GM18520 (cell line): Measurements from ENCODE around the gene TECPR1.

ENCODE experiments used
- ATAC-seq: cut with Tn5 transposase; IDR thresholded peaks from one replicate; pipeline ENCODE4 v1.9.1; 2021; ENCODE audit not compliant: unreplicated experiment

TECPR1 gene

DNA sequence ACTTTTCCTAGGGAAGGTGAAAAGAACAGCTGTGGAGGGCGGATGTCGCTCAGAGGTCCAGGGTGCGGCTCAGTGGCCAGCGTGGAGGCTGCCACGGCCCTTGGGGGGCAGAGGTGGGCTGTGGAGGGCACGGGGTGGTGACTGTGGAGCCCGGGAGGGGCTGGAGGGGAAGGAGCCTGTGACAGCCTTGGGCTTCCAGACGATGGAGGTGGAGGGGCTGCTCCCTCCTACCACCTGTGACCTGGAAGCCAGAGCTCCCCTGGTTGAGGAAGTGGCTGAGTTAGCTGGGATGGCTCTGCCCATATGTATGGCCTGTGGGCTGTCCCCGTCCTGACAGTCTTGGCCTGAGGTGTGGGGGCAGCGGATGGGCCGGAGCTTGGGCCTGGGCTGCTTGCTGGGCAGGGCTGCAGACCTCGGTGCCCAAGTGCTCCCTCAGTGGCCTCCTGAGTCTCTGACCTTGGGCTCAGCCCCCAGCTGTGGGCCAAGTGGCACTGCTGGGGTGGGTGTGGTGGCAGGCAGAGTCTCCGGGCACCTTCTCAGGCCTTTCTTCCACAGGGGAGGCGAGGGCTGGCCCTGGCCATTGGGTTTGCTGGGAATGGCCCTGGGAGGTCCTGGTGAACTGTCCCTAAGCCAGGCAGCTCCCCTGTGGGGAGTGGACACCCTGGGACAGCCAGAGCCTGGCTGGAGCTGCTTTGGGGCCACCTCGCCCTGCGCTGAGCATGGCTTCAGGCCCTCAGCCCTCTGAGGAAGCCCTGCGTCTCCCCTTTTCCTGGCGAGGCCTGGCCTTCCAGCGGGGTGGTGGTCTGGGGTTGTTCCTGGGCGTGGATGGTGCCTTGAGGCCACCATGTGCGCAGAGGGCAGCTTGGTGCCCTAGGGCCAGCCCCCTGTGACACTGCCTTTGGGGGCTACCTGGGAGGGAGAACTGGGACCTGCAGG is 33.4 kb upstream of the TECPR1 start:
- ATAC-seq = no peak

DNA sequence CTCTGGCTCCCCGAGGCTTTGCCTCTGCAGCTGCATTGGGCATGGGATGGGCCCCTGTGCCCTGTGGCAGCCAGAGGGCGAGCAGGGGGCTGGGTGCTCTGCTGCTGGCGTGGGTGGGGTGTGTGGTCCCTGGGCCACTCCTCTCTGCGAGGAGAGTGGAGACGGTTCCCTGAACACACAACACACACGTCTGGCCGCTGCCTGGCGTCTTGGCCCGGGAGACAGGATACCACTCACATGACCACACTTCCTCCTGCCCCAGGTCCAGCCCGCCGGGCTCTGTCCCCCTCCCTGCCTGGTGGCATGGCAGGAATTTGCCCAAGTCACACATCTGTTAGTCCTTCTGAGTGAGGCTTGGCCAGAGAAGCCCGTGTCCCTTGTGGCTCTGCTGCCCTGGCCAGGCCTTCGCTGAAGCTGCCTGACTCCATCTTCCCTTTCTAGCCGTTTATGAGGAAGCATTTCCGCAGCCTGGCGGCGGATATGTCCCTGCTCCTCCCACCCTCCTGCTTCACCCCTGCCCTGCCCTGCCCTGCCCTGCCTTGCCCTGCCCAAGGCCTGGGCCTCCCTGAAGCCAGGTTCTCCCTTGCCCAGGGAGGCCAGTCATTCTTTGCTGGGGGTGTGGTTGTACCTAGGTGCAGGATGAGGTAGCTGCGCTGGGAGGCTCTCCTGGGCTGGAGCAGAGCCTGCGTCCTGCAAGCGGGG is 32.5 kb upstream of the TECPR1 start:
- ATAC-seq = no peak

DNA sequence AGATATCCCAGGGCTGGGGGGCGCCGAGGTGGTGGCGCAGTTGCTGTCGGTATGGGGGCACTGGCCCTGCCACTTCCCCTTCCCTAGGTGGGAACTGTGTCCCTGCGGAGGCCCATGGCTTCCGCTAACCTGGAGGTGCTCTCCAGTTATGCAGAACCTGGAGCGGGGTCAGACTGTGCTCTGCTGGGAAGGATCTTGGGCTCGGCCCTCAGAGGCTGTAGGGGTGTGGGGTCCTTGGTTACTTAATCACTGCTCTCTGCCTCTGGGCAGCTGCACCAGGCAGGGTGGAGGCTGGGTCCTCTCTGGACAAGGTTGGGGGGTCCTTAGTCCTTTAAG is 31.8 kb upstream of the TECPR1 start:
- ATAC-seq = no peak

DNA sequence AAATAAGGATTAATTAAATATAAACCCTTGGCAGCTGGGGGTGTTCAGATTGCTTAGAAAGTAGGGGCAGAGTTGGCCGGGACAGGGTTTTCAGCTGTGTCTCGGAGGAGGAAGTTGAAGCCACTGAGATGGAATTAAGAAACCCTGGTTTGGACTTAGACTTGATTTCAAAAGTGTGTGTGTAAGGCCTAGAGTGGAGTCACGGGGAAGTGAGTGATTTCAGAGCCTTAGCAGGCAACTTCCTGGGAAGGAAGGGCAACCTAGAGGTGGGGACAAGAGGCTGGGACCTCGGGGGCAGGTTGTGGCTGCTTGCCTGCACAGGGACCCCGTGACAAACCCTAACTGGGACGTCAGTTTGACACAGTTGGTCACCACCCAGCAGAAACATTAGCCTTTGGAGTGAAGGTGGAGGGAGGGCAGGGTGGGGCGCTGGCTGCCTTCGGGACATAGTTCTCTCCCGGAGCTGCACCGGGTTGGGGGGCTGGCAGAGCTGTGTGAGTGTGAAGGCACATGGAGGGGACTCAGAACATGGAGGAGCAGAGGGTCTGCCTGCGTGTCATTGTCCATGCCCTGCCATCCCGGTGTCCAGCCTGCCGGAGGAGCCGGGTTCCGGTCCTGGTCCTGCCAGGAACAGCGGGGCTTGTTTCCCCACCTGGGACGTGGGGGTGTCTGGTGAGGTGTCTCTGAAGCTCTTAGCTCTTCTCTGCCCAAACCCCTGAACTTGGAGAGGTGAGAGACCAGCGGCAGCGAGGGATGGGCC is 31.3 kb upstream of the TECPR1 start:
- no peak for ATAC-seq

DNA sequence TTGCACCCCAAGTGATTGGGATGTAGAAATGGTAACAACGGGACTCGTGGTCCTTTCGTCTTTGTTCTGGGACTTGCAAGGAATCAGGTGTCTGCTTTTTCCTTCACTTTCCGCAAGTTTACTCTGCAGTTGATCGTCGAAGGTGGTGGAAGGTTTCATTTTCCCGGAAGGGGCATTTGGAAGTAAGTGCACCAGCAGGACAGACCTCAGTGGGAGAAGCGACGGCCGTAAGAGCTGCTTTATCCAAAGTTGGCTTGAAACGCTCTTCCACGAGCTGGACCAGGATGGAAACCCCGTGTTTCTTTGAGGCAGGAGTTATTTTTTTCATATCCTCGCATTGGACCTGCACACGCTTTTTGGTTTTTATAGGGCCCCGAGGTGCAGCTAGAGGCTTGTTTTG is 30.7 kb upstream of the TECPR1 start:
- ATAC-seq = no peak

DNA sequence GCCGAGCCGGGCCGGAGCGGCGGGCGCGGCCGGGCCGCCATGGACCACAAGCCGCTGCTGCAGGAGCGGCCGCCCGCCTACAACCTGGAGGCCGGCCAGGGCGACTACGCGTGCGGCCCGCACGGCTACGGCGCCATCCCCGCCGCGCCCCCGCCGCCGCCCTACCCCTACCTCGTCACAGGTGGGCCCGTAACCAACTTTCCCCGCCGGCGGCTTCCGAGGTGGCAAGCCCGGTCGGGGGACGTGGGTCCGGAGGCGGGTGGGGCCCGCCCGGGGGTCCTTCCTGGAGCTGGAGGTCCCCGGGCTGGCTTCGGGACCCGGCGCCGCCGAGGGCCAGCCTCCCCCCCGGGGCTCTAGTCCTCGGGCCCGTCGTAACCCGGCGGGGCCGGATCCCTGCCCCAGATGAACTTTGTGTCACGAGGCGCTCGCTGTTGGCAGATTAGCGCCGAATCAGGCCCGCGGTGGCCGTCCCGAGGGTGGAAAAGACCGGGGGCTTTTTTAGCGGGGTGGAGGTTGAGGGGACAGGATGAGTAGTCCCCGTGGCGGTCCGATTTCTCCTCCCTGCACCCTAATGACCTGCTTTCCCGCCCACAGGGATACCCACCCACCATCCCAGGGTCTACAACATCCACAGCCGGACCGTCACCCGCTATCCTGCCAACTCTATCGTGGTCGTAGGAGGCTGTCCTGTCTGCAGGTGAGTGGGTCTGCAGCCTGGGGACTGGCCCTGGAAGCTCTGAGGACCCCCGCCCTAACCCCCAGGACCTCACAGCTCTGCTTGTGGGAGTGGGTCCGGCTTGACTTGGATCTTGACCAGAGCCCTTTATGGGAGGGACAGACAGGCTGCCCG is 29.9 kb upstream of the TECPR1 start:
- ATAC-seq = peak; percentile 30

DNA sequence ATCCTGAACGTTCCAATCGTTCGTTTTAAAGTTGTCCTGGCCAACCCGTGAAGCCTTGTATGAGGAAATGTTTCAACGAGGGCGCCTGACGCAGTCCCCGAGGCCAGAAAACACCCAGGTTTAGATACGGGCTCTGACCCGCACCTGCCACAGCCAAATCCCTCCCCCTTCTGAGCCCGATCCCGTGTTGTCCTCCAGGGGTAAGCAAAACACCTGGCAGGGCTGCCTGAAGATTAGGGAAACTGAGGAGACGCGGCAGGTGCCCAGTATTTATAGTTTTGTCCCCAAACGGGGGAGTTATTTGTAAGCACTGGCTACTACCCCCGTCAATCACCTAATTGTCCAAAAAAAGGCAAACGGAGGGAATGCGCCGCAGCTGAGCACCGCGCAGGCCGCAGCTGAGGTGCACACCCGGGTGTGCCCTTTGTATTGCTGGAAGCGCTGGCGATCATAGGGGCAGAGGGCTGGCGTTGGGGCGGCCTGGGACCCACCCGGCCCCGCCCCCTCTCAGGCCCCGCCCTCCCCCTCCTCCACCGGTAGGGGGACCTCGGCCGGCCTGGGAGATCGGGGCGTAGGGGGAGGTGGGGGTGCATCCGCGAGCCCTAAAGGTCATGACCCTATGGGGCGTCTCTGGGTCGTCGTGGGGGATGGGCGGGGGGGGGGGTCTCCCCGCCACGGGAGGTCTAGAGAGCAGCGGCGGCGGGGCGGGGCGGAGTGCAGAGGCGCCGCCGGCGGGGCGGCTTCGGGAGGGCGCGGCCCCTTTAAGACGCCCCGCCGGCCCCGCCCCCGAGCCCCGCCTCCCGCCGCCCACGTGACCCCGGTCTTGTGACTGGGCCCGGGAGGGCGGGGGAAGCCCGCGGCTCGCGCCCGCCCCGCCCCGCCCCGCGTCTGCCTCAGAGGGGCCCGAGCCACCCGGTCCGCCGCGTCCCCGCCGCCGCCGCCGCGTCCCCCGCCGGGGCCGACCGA is 29.0 kb upstream of the TECPR1 start, which contains the start of gene BRI3:
TSS of gene BRI3 (plus strand) at position 896 of the 966 bp plus-strand sequence. CDS start 110 bp downstream, outside the sequence.
- peak; percentile 61 for ATAC-seq

DNA sequence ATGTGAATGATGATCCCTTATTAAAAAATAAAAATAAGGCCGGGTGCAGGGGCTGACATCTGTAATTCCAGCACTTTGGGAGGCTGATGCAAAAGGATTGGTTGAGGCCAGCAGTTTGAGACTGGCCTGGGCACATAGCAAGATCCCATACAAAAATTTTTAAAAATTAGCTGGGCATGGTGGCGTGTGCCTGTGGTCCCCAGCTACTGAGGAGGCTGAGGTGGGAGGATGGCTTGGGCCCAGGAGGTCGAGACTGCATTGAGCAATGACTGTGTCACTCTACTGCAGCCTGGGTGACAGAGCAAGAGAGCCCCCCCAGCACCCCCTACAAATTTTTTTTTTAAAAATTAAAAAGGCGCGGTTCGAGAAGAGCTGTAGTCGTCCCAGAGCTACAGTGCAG is 28.3 kb upstream of the TECPR1 start:
- no peak for ATAC-seq

DNA sequence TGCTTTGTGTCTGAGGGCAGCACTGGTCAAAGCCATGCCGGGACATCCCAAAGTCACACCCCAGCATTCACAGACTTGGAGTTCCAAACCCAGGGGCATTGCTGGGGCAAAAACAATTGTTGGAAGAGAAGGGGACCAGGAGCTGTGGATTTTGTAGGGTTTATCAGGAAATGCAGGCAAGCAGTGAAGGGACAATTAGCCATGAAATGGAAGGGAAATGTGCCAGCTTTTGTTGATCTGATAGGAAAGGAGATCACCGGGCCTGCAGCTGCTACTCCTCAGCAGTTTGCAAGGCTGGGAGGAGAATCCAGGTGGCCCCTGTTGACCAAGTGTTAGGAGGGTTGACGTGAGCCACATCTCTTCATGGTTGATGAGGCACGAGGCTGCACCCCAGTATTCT is 26.9 kb upstream of the TECPR1 start:
- no peak for ATAC-seq

DNA sequence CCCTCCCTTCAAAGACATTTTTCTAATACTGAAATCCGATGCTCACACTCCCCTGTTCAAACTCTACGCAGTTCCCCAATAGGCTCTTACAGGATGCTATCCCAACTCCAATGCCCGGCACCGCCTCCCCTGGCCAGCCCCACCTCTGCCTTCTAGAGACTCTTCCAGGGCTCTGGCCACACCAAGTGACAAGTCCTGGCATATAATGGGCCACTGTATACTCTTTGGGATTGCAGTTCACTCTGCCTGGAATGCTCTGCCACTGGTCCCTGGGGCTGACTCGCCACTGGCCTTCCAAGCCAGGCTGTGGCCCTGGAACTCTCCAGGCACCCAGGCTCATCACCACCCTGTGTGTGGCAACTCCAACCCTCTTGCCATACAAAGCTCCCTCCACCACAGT is 26.4 kb upstream of the TECPR1 start:
- no peak for ATAC-seq

DNA sequence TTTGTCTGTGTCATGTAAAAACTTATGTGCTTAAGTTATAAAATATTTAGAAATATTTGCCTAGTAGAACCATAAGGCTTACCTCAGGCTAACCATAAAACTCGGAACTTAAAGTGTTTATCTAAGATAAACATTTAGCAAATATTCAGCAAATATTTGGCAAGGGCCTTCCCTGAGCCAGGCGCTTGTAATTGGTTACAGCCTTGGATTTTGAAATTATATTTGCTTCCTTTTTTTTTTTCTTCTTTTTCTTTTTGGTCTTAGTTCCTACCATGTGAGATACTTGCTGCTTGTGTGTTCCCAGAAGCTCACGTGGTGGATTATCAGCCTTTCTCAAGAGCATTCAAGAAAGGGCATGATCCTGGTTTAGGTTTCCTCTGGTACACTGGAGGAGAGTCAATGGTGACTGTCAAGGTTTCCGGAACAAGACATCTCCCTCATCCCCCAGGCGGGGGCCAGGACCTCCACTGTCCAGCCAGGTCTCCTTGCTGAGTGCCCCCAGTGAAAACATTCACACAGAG is 24.3 kb upstream of the TECPR1 start:
- no peak for ATAC-seq

DNA sequence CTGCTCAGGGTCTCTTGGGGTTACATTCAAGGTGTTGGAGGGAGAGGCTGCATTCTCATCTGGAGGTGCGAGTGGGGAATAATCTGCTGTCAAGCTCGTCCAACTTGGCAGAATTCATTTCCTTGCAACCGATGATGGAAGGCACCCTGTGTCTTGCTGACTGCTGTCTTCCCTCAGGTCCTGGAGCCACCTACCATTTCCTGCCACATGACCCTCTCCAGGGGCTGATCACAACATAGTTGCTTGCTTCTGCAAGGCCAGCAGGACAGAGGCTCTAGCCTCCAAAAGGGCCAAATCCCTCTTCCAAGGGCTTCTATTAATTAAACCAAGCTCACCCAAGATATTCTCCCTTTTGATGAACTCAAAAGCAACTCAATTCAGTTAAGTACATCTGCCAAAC is 15.3 kb upstream of the TECPR1 start:
- no peak for ATAC-seq

DNA sequence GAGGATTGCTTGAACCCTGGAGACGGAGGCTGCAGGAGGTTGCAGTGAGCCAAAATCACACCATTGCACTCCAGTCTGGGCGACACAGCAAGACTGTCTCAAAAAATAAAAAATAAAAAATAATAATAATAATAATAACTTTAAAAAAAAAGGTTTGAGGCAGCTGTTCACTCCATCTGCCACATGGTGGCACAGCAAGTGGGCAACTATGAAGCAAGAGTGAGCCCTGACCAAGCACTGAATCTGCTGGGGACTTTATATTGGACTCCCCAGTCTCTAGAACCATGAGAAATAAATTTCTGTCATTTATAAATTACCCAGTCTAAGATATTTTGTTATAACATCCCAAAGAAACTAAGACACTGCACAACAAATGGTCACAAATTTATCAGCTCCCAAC is 14.8 kb upstream of the TECPR1 start:
- ATAC-seq = no peak

DNA sequence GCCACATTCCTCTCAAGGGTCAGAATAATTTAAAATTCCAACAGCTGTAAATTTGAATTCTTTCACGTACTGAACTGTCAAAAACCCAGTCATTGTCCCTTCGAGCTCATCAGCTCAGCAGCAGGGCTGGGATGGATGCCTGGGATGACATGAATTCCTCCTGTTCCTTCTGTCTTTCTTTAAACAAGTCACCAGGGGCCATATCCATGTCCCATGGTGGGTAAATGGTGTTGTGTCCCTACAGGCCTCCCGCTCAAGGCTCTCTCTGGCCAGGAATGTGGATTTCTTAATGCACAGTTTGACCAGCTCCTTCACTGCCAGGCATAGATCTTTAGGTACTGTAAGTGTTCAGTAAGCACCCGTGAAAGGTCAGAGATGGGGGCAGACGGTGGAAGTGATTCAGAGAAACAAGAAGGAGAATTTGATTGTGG is 13.8 kb upstream of the TECPR1 start:
- no peak for ATAC-seq

DNA sequence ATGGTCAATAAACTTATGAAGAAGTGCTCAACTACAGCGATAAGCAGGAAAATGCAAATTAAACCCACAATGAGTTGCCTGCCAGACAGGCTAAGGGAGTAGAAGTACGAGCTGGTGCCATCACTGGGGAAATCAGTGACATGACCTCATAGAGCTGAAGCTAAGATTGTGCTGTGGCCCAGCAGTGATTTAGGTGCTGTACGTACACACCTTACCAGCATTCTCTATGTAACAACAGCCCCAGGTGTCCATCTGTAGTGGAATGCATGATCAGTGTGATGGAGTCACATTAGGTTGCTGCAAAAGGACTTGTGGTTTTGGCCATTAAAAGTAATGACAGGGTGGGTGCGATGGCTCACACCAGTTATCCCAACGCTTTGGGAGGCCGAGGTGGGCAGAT is 5.7 kb upstream of the TECPR1 start:
- ATAC-seq = no peak

DNA sequence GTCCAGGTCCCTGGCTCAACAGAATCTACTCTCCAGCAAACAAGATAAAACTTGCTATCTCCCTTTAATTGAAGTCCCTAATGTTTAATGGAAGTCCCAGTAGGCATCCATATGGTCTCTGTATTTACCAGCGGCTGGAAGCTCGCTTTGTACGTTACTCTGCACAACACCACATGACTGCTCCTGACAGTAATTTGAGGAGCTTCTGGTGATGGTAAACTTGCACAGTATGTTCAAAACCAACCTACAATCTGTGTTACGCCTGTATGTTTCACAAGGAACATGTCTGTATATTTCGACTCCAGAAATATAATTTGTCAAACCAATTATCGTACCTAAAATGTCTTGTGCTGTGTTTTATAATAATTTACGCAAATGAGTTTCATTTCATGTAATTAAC is 4.4 kb upstream of the TECPR1 start:
- ATAC-seq = no peak

DNA sequence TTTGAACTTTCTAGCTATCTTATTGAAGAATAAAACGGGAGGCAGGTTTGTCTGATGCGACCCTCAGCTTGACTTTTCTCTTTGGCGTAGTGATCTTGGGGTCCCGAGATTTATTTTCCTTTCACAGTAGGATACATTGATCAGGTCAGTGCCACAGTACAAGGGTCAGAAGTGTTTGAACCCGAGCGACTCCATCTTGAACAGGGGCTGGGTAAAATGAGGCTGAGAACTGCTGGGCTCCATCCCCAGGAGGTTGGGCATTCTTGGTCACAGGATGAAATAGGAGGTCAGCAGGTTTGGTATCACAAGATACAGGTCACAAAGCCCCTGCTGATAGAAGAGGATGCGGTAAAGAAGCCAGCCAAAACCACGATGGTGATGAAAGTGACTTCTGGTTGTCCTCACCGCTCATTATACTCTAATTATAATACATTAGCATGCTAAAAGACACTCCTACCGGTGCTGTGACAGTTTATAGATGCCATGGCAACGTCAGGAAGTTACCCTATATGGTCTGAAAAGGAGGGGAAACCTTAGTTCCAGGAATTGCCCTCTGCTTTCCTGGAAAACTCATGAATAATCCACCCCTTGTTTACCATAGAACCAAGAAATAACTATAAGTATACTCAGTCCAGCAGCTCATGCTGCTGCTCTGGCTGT is 3.0 kb upstream of the TECPR1 start:
- ATAC-seq = no peak

DNA sequence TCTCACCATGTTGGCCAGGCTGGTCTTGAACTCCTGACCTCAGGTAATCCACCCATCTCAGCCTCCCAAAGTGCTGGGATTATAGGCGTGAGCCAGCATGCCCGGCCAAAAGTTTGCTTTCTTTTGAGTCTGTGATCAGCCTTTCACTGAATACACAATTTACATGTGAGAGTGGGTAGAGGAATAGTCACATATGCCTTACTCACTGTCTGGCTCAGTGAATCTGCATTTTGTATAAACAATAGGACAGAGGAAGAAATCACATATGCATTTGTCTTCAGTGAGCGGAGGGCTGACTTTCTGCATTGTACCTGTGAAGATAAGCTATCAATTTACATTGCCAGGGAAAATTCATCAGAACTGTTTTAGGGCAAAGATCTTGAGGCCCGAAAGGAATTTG is 2.5 kb upstream of the TECPR1 start:
- no peak for ATAC-seq
